ENCODE data around the gene EXOC6. TPM values are rescaled to one million over a fixed set of nuclear protein-coding genes. Genes with fewer than 3 reads are reported as not detected.

The EXOC6 gene
- total RNA-seq, 2 donors from 2014 or later, result 13.2 to 70.8 TPM

DNA sequence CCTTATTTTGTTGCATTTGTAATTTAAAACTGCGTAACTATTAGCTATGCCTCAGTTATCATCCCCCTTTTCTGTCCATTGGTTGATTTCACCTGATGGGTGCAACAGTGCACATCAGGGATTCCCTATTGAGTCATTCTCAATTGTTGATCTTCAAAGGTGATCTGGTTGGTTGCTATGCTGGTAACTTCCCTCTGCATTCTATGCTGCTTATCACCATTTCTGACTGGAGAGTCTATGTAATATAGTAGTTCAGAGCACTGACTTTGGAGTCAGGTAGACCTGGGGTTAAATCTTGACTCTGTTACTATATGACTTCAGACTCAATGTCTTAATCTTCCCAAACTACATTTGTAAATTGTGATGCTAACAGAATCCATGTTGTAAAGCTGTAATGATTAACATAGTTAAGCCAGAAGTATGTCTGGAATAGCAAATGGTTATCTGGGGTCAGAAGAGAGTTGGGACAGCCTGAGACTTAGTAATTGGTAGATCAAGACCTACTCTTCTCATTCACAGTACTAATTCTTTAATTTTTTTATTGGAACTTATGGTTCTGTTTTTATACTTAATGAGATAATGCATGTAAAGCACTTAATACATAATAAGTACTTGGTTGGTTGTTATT is 38.1 kb downstream of the EXOC6 start:
- TF ChIP-seq, protein P1, sequence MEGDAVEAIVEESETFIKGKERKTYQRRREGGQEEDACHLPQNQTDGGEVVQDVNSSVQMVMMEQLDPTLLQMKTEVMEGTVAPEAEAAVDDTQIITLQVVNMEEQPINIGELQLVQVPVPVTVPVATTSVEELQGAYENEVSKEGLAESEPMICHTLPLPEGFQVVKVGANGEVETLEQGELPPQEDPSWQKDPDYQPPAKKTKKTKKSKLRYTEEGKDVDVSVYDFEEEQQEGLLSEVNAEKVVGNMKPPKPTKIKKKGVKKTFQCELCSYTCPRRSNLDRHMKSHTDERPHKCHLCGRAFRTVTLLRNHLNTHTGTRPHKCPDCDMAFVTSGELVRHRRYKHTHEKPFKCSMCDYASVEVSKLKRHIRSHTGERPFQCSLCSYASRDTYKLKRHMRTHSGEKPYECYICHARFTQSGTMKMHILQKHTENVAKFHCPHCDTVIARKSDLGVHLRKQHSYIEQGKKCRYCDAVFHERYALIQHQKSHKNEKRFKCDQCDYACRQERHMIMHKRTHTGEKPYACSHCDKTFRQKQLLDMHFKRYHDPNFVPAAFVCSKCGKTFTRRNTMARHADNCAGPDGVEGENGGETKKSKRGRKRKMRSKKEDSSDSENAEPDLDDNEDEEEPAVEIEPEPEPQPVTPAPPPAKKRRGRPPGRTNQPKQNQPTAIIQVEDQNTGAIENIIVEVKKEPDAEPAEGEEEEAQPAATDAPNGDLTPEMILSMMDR (IDR thresholded peaks at IDR 0.05), result no peak
- TF ChIP-seq POLR2A (IDR thresholded peaks at IDR 0.05), result no peak
- Histone ChIP-seq H3K36me3 (replicated peaks in 1 of 2; ENCODE audit: insufficient read depth in 1 of 2, low read depth in 2 of 2) (no peaks in the 10 kb centered on the region), H3K9me3 (no peaks in the 10 kb centered on the region), H3K4me3 (no peak overlapping the region), H3K27ac (no peak overlapping the region), H3K4me1 (peaks cover 16% of the 10 kb centered on the region), H3K27me3 (no peaks in the 10 kb centered on the region)
- DNase-seq (no peak), ATAC-seq (no peak)
- intact Hi-C loops (cut with DNase I), result no loop called here
- 97 to 100% methylated on average over 1 of the region's 1 CpG for WGBS, 2 donors

DNA sequence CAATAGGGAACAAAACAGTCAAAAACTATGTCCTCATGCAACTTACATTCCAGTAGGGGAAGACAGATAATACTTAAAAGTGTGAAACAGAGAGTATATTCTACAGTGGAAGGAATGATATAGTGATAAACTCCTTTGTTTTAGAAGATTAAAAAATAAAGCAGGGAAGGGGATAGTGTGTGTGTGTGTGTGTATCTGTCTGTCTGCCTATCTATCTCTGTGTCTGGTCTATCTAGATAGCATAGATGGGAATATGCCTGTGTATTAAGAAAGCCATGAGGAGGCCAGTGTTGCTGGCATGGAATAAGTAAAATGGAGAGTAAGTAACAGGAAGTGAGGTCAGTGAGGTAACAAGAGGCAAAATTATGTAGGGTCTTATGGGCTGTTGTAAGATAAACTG is 42.2 kb downstream of the EXOC6 start:
- ATAC-seq, result no peak
- TF ChIP-seq, protein P1 (IDR thresholded peaks at IDR 0.05), result no peak
- TF ChIP-seq POLR2A (IDR thresholded peaks at IDR 0.05), result no peak
- no peak for DNase-seq
- H3K27ac ChIP-seq, result no peak overlapping the region
- no peaks in the 10 kb centered on the region for H3K9me3 ChIP-seq
- intact Hi-C loops (cut with DNase I), result no loop called here
- H3K4me1 ChIP-seq, result peaks cover 32% of the 10 kb centered on the region
- no peaks in the 10 kb centered on the region for H3K27me3 ChIP-seq
- H3K36me3 ChIP-seq (replicated peaks in 1 of 2; ENCODE audit: insufficient read depth in 1 of 2, low read depth in 2 of 2), result no peaks in the 10 kb centered on the region
- no peak overlapping the region for H3K4me3 ChIP-seq

DNA sequence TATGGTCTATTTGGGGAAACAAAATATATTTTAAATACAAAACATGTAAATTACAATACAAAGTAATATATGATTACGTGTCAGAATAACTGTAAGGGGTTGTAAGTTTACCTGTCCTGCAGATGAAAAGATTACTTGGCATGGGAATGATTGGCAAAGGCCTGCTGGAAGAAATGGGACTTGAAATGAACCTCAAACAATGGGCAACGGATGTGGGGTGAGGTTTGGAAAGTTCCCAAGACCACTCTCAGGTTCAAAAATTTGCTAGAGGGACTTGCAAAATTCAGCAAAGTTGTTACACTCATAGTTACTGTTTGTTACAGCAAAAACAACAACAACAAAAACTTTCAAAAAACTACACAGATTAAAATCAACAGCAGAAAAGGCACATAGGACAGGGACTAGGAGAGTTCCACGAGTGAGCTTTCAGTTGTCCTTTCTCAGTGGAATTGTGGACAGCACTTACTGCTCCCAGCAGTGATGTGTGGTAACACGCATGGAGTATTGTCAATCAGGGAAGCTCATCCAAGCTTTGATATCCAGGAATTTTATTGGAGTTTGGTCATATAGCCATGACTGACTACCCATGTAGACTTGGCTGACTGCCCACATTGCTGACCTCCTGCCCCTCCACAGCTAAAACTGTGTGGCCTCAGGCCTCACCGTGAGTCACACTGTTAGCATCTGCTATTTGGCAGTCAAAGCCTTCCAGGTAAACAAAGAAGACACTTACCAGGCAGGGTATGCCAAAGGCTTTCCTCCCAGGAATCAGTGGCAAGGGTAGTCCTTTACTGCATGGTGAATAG is 43.8 kb downstream of the EXOC6 start:
- no peaks in the 10 kb centered on the region for H3K9me3 ChIP-seq
- intact Hi-C loops (cut with DNase I), result no loop called here
- no peaks in the 10 kb centered on the region for H3K27me3 ChIP-seq
- ATAC-seq (peak; percentile 59), DNase-seq (peak; percentile 45 to 71 (median 64))
- TF ChIP-seq, protein P1 (IDR thresholded peaks at IDR 0.05), result no peak
- no peak for TF ChIP-seq POLR2A (IDR thresholded peaks at IDR 0.05)
- H3K4me3 ChIP-seq, result no peak overlapping the region
- peak overlapping the region in 2 of 4 donors; percentile 32 to 38 for H3K27ac ChIP-seq
- no peaks in the 10 kb centered on the region for H3K36me3 ChIP-seq (replicated peaks in 1 of 2; ENCODE audit: insufficient read depth in 1 of 2, low read depth in 2 of 2)
- WGBS, 2 donors, result 58 to 64% methylated on average over 5 of the region's 5 CpGs
- peaks cover 22% of the 10 kb centered on the region for H3K4me1 ChIP-seq

DNA sequence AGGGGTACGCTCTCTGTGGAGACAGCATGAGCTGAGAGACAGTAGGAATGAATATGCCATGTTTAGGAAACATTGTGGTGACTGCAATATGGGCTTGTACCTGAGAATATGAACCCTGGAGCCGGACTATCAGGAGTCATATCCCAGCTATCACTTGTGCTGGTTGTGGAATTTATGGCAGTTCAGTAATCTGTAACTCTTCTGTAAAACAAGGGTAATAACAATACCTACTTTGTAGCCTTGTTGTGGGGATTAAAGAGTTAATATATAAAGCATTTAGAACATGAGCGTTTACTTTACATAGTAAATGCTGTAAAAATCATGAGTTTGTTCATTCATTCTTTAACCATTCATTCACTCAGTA is 44.4 kb downstream of the EXOC6 start:
- WGBS, 2 donors, result 45 to 52% methylated on average over 3 of the region's 3 CpGs
- intact Hi-C loops (cut with DNase I), result no loop called here
- Histone ChIP-seq H3K36me3 (replicated peaks in 1 of 2; ENCODE audit: insufficient read depth in 1 of 2, low read depth in 2 of 2) (peaks cover 0 to under 1% of the 10 kb centered on the region in 2 donors), H3K9me3 (no peaks in the 10 kb centered on the region), H3K4me3 (no peak overlapping the region), H3K27me3 (no peaks in the 10 kb centered on the region), H3K4me1 (peaks cover 22% of the 10 kb centered on the region), H3K27ac (peak overlapping the region in 2 of 4 donors; percentile 32 to 38)
- no peak for ATAC-seq
- no peak for DNase-seq
- TF ChIP-seq, protein P1 (IDR thresholded peaks at IDR 0.05), result no peak
- TF ChIP-seq POLR2A (IDR thresholded peaks at IDR 0.05), result no peak
